ENCODE data around the gene NADK.
A peak's percentile ranks its signal among the peaks of the same experiment; 100 is the strongest.
"Not testable (repeated sequence)": the region's sequence is repeated elsewhere in the genome, so short reads cannot be mapped to it uniquely, and the experiment has no call there.

Gene NADK

GRCh38 chr1:1761504-1762376 is 16.5 kb downstream of the NADK start:
- no peak for DNase-seq

GRCh38 chr1:1760715-1761114 is 17.6 kb downstream of the NADK start:
- no peak for DNase-seq

- no peak for DNase-seq
Measured at GRCh38 chr1:1760345-1760650, 18.0 kb downstream of the NADK start.

- DNase-seq, result no peak
Measured at GRCh38 chr1:1759456-1760344, 18.6 kb downstream of the NADK start.

- DNase-seq, result no peak
Measured at GRCh38 chr1:1758692-1759455, 19.4 kb downstream of the NADK start.

- DNase-seq, result no peak
Measured at GRCh38 chr1:1758059-1758621, 20.1 kb downstream of the NADK start.

- no peak for DNase-seq
Measured at GRCh38 chr1:1757422-1758058, 20.7 kb downstream of the NADK start.

GRCh38 chr1:1756661-1757421 is 21.4 kb downstream of the NADK start:
- no peak for DNase-seq

- no peak for DNase-seq
Measured at GRCh38 chr1:1755852-1756251, 22.4 kb downstream of the NADK start.

- no peak for DNase-seq
Measured at GRCh38 chr1:1755426-1755825, 22.8 kb downstream of the NADK start.

GRCh38 chr1:1754051-1754815 is 24.0 kb downstream of the NADK start:
- DNase-seq, result no peak

GRCh38 chr1:1753607-1754005 is 24.7 kb downstream of the NADK start:
- DNase-seq, result no peak

- DNase-seq, result no peak
Measured at GRCh38 chr1:1752636-1753606, 25.3 kb downstream of the NADK start.

- no peak for DNase-seq
Measured at GRCh38 chr1:1752190-1752589, 26.1 kb downstream of the NADK start.

GRCh38 chr1:1749941-1750340 is 28.3 kb downstream of the NADK start:
- DNase-seq, result not testable (repeated sequence)

- no peak for DNase-seq
Measured at GRCh38 chr1:1748686-1749321, 29.5 kb downstream of the NADK start.

GRCh38 chr1:1746566-1746909 is 31.7 kb downstream of the NADK start:
- not testable (repeated sequence) for DNase-seq

GRCh38 chr1:1745651-1746565 is 32.4 kb downstream of the NADK start:
- peak; percentile 70 for DNase-seq
